Peyer's patch (tissue), 4 donors: Measurements from ENCODE around the gene NUP98.

Source experiments
- CTCF ChIP-seq, 6 experiments: fragments of 450-650 bp in 4 of 6; fragments of 200-600 bp in 2 of 6; sonication (generic) in 1 of 6; IDR thresholded peaks; one replicate each; pipeline ENCODE4 v1.5.1; 2017 to 2019; ENCODE audit warnings: antibody characterized with exemption in 6 of 6, mild to moderate bottlenecking in 3 of 6, moderate library complexity in 1 of 6
- POLR2A ChIP-seq, 2 donors: fragments of 450-650 bp; IDR thresholded peaks; one replicate each; pipeline ENCODE4 v1.5.1; 2017; ENCODE audit warnings: antibody characterized with exemption in 2 of 2, mild to moderate bottlenecking in 2 of 2, moderate library complexity in 2 of 2

- TF ChIP-seq CTCF (IDR thresholded peaks at IDR 0.05) (no peak), POLR2A (IDR thresholded peaks at IDR 0.05) (no peak)
Measured at GRCh38 chr11:3810951-3811350, 13.6 kb upstream of the NUP98 start.
